Amygdala (tissue), 56 donors: Measurements from ENCODE around the gene KCNMA1.
A peak's percentile ranks its signal among the peaks of the same experiment; 100 is the strongest.

Source experiments
- DNase-seq, 56 donors: peaks; one replicate each; lab custom pipeline; 2025; lab: John Stamatoyannopoulos, UW

KCNMA1 gene

GRCh38 chr10:76925636-76926405 is 711.8 kb downstream of the KCNMA1 start:
- DNase-seq = no peak

GRCh38 chr10:76922666-76923065 is 714.9 kb downstream of the KCNMA1 start:
- no peak for DNase-seq

GRCh38 chr10:76921383-76922010 is 716.1 kb downstream of the KCNMA1 start:
- no peak for DNase-seq

- DNase-seq = no peak
These were observed 717.0 kb downstream of the KCNMA1 start for GRCh38 chr10:76920581-76920980.

GRCh38 chr10:76918106-76918505 is 719.5 kb downstream of the KCNMA1 start:
- no peak for DNase-seq

- no peak for DNase-seq
These were observed 720.5 kb downstream of the KCNMA1 start for GRCh38 chr10:76917071-76917470.

GRCh38 chr10:76916536-76916935 is 721.1 kb downstream of the KCNMA1 start:
- DNase-seq = no peak

GRCh38 chr10:76915316-76915715 is 722.3 kb downstream of the KCNMA1 start:
- DNase-seq = peak in 1 of 56 donors; percentile 11

- DNase-seq = peak in 10 of 56 donors; percentile 2 to 27 (median 8)
These were observed 726.4 kb downstream of the KCNMA1 start for GRCh38 chr10:76911184-76911583.

- DNase-seq = no peak
These were observed 727.2 kb downstream of the KCNMA1 start for GRCh38 chr10:76910184-76910962.

- no peak for DNase-seq
These were observed 731.4 kb downstream of the KCNMA1 start for GRCh38 chr10:76906256-76906655.

- DNase-seq = no peak
These were observed 732.4 kb downstream of the KCNMA1 start for GRCh38 chr10:76905251-76905650.

- DNase-seq = no peak
These were observed 734.1 kb downstream of the KCNMA1 start for GRCh38 chr10:76903387-76903945.

GRCh38 chr10:76902949-76903348 is 734.7 kb downstream of the KCNMA1 start:
- DNase-seq = peak in 6 of 56 donors; percentile 4 to 24 (median 12)

- DNase-seq = no peak
These were observed 735.9 kb downstream of the KCNMA1 start for GRCh38 chr10:76901701-76902100.

- no peak for DNase-seq
These were observed 738.1 kb downstream of the KCNMA1 start for GRCh38 chr10:76899490-76899889.

- DNase-seq = no peak
These were observed 744.7 kb downstream of the KCNMA1 start for GRCh38 chr10:76892766-76893479.

- no peak for DNase-seq
These were observed 750.2 kb downstream of the KCNMA1 start for GRCh38 chr10:76887223-76888010.

GRCh38 chr10:76885816-76886215 is 751.8 kb downstream of the KCNMA1 start:
- DNase-seq = no peak
